Measurements from ENCODE around the gene CPT1B.

DNA sequence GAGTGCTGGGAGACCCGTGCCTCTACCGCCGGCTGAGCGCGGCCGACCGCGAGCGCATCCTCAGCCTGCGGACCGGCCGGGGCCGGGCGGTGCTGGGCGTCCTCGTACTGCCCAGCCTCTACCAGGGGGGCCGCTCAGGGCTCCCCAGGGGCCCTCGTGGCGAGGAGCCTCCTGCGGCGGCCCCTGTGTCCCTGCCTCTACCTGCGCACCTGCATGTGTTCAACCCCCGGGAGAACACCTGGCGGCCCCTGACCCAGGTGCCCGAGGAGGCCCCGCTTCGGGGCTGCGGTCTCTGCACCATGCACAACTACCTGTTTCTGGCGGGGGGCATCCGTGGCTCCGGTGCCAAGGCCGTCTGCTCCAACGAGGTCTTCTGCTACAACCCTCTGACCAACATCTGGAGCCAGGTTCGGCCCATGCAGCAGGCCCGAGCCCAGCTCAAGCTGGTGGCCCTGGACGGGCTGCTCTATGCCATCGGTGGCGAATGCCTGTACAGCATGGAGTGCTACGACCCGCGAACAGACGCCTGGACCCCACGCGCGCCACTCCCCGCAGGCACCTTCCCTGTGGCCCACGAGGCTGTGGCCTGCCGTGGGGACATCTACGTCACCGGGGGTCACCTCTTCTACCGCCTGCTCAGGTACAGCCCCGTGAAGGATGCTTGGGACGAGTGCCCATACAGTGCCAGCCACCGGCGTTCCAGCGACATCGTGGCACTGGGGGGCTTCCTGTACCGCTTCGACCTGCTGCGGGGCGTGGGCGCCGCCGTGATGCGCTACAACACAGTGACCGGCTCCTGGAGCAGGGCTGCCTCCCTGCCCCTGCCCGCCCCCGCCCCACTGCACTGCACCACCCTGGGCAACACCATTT is 29.1 kb downstream of the CPT1B start:
- TF ChIP-seq, protein P1, sequence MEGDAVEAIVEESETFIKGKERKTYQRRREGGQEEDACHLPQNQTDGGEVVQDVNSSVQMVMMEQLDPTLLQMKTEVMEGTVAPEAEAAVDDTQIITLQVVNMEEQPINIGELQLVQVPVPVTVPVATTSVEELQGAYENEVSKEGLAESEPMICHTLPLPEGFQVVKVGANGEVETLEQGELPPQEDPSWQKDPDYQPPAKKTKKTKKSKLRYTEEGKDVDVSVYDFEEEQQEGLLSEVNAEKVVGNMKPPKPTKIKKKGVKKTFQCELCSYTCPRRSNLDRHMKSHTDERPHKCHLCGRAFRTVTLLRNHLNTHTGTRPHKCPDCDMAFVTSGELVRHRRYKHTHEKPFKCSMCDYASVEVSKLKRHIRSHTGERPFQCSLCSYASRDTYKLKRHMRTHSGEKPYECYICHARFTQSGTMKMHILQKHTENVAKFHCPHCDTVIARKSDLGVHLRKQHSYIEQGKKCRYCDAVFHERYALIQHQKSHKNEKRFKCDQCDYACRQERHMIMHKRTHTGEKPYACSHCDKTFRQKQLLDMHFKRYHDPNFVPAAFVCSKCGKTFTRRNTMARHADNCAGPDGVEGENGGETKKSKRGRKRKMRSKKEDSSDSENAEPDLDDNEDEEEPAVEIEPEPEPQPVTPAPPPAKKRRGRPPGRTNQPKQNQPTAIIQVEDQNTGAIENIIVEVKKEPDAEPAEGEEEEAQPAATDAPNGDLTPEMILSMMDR (IDR thresholded peaks at IDR 0.05; ENCODE audit: borderline replicate concordance, extremely low read depth, low read length, poor library complexity, severe bottlenecking), result no peak
- no peak for TF ChIP-seq EZH2 (IDR thresholded peaks at IDR 0.05; ENCODE audit: borderline replicate concordance, low read depth, low read length, severe bottlenecking)

All from DND-41 (cell line).